ENCODE results near the gene EXPH5.

The EXPH5 gene

DNA sequence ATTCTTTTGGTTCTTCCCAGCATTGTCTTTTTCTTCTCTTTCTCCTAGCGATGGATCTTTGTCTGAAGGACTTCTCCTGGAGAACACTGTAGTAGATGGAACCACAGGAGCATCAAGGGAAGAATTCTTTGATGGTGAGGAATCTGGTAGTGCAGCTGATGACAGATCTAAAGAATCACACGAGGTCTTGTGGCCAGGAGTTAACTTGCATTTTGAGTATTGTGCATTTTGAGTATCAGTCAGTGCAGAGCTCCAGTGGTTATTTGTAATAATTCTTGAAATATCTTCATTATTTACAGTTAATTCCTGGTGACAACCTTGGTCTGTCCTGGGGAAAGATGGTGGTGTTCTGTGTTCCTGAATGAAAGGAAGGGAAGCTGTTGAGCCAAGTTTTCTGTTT, 80.9 kb downstream of the EXPH5 start:
- no peak for DNase-seq (ENCODE audit: low read depth in 2 of 2)

DNA sequence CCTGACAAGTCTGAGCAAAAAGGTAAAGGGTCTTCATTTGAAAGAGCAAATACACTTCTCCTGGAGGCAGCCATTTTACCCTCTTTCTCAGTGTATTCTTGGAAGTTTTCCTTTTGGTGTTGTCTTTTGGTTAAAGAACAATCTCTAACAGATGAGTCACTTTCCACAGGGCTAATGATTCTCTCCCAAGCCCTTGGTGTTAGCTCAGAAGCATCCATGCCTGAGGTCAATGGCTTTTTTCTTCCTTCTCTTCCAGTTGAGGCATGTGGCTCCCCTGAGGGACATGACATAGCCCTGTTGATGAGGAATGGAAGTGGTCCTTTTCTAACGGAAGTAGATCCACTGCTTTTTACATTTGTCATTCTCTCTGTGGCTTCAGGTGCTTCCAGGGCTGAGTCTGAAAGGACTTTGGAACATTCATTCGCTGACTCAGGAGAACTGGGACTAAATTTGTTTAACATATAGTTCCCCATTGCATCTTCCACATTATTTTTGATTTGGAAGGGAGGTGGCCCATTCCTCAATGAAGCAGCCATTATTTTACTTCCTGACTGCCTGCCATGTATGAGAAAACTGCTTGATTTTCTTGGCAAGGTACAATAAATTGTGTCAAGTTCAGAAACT, 81.6 kb downstream of the EXPH5 start:
- no peak for DNase-seq (ENCODE audit: low read depth in 2 of 2)

GRCh38 chr11:108508653-108509593, 84.6 kb downstream of the EXPH5 start:
- DNase-seq (ENCODE audit: low read depth in 2 of 2): no peak

DNA sequence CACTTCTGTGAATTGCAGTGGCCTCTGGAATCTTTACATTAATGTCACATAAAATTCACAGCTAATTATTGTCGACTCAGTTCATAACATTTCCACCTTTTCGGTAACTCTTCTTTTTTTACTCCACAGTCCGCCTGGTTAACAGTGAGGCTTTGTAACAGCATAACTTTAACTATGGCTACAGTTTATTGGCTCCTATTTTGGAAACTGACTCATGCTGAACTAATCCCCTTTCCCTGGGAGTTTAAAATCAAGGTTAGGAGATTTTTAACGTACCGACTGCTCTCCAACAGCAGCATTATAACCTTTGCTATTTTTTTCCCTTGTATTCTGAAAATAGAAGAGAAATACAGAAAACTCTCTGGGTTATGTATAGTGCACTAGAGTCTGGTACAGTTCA, 92.2 kb downstream of the EXPH5 start:
- DNase-seq (ENCODE audit: low read depth in 2 of 2): no peak

DNA sequence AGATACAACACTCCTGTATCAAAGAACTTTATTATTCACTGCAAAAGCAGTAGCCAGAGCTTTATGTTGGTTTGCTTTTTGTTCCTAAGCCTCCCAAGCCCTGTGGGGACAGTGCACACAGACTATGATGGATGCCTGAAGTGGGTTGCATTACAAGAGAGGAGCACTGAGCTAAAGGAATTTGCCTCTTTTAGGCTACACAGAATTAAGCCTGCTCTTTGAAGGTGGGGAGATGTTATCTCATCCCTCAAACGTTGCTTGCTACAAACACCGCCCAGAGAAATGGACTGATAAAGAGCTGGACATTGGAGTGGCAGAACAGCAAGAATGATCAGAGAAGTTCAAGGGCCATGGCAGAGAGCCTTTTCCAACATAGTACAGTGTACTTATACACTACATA, 92.8 kb downstream of the EXPH5 start:
- DNase-seq (ENCODE audit: low read depth in 2 of 2): no peak

- DNase-seq (ENCODE audit: low read depth in 2 of 2): no peak
Measured at GRCh38 chr11:108500169-108500568, 93.4 kb downstream of the EXPH5 start.

GRCh38 chr11:108498816-108499408, 94.7 kb downstream of the EXPH5 start:
- DNase-seq (ENCODE audit: low read depth in 2 of 2): no peak

GRCh38 chr11:108498046-108498815, 95.3 kb downstream of the EXPH5 start, which contains the start of gene POGLUT3:
POGLUT3 (minus strand) TSS chr11:108498384; CDS start chr11:108498366, 18 bp downstream.
- DNase-seq (ENCODE audit: low read depth in 2 of 2): peak; percentile 15 to 28

GRCh38 chr11:108497317-108498045, 96.1 kb downstream of the EXPH5 start:
- peak; percentile 34 to 43 for DNase-seq (ENCODE audit: low read depth in 2 of 2)

- DNase-seq (ENCODE audit: low read depth in 2 of 2): no peak
Measured at GRCh38 chr11:108496643-108497256, 96.8 kb downstream of the EXPH5 start.

DNA sequence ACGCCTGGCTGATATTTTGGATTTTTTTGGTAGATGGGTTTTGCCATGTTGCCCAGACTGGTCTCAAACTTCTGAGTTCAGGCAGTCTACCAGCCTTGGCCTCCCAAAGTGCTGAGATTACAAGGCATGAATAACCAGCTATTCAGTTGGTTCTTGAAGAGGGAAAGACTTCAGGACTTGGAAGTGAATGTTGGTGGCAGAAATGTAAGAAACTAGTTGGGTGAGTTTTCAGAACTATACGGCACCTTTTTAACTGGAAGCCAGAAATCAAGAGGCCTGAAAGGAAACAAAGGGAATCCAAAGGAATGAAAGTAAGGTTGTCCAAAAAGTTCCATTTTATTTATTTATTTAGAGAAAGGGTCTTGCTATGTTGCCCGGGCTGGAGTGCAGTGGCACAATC, 98.2 kb downstream of the EXPH5 start:
- DNase-seq (ENCODE audit: low read depth in 2 of 2): no peak

GRCh38 chr11:108494182-108494581, 99.4 kb downstream of the EXPH5 start:
- DNase-seq (ENCODE audit: low read depth in 2 of 2): no peak

DNA sequence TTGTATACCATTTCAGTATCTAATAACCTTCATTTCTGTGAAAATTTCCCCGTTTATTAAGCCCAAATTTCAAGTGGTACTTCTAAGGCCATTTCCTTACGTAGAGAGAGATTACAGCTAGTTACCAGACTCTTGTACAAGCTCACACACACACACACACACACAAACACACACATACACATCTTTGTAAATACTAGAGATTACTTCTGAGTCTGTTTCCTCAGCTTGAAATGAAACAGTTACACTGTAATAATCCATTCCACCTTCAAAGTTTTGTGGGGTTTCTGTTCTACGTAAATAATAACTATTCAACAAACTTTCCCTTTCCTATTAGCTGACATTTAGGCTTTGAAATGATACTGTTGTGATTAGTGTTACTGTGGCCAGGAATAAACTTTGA, 101.6 kb downstream of the EXPH5 start:
- DNase-seq (ENCODE audit: low read depth in 2 of 2): no peak

GRCh38 chr11:108486828-108487227, 106.7 kb downstream of the EXPH5 start:
- DNase-seq (ENCODE audit: low read depth in 2 of 2): no peak

GRCh38 chr11:108486331-108486730, 107.2 kb downstream of the EXPH5 start:
- no peak for DNase-seq (ENCODE audit: low read depth in 2 of 2)

DNA sequence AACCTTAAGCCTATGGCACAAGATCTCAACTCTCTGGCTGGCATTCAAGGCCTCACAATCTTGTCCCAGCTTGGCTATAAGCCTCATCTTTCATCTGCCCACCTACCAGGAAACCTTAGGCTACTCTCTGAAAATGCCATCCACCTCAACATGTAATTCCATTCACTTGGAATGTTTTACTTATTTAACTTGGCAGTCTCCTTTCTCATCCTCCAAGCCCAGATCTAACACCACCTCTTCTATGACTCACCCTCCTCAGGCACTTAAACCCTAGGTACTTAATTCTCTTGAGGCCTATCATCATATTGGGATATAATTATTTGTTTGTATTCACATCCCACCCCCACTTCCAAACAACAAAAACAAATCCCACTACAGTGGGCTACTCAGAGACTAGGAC, 110.4 kb downstream of the EXPH5 start:
- DNase-seq (ENCODE audit: low read depth in 2 of 2): no peak

DNA sequence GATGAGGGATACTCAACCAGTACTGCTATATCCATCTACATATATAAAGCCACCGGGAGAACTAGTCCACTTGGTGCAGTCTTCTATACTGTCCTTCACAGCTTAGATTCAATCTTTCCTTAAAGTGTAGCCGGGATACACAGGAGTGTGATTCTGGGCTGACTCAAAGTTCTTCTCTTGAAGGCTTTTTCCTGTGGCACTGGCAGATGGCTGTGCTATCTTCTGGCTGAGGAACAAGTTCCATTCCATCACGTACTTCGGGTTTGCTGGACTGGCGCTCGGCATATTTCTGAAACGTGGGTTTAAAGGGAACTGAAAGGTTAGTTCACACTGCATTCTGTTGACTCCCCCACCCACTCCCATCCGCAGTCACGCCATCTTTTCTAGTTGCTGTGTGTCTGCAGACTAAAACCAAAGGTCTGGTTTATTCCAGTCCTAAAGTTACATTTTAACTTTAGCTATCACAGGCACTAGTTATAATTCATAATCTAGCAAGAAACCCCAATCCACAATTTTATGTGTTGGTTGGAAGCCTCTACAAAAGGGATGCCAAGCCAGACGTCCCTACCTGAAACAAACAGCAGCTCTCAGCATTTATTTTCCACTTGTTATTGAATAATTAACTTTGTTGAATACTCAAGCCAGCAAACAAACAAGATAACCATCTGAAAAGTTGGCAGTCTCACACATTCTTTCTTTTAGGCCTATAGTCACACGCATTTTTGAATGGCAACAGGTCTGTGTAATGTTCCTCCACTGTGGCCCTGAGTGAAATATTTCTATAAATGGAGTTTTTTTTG, 118.7 kb downstream of the EXPH5 start:
- no peak for DNase-seq (ENCODE audit: low read depth in 2 of 2)

- no peak for DNase-seq (ENCODE audit: low read depth in 2 of 2)
Measured at GRCh38 chr11:108472681-108473080, 120.9 kb downstream of the EXPH5 start.

DNA sequence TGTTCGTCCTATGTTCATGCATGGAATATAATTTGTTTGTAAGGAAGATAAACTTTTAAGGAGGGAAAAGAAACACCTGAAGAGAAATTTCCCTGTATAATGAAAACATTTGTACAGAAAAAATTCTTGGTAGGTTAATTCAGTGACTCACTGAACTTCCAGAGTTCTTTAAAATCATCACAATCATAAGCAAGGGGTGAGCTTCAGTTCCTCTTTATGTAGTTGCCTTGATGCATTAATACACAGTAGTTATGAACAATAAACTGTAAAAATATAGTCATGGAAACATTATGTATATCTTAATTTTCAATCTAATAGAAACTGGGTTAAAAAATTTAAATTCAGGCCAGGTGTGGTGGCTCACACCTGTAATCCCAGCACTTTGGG, 125.1 kb downstream of the EXPH5 start:
- no peak for DNase-seq (ENCODE audit: low read depth in 2 of 2)

Data from stimulated activated CD4-positive, alpha-beta T cell treated with anti-CD3 and anti-CD28 coated beads, Interleukin-1b, Interleukin-23, amount 100 ng/mL, for 4 hours (primary cell).